Retinal pigment epithelial cell (primary cell): Measurements from ENCODE around the gene ZNF350.
"Not testable (repeated sequence)": the region's sequence is repeated elsewhere in the genome, so short reads cannot be mapped to it uniquely, and the experiment has no call there.

ENCODE experiments used
- DNase-seq: peaks from one replicate; pipeline ENCODE4 v3.0.0-alpha.2; 2010; ENCODE audit warnings: low read depth
- H3K4me3 ChIP-seq: 2 replicates; pipeline ENCODE4 v1.5.1; 2011; ENCODE audit warnings: mild to moderate bottlenecking, low read length, control low read depth, moderate library complexity
- CTCF ChIP-seq: conservative IDR thresholded peaks from 2 replicates; pipeline ENCODE4 v1.5.1; 2011; ENCODE audit warnings: low read depth, low read length, control low read depth, inconsistent platforms

Gene ZNF350

GRCh38 chr19:52020506-52020905 lies 33.9 kb upstream of the ZNF350 start:
- H3K4me3 ChIP-seq, result no peak overlapping the region
- TF ChIP-seq CTCF, result no peak
- DNase-seq, result no peak

GRCh38 chr19:52010674-52011073 lies 24.0 kb upstream of the ZNF350 start:
- no peak overlapping the region for H3K4me3 ChIP-seq
- no peak for DNase-seq
- no peak for TF ChIP-seq CTCF

GRCh38 chr19:52007806-52008557 lies 21.3 kb upstream of the ZNF350 start, which contains the start of gene ZNF615:
Gene ZNF615 (minus strand): TSS chr19:52008211. CDS start chr19:52003711, 4,500 bp downstream.
- peak; percentile 41 for DNase-seq
- TF ChIP-seq CTCF, result no peak

GRCh38 chr19:52007451-52007805 lies 20.8 kb upstream of the ZNF350 start:
- H3K4me3 ChIP-seq, result peak overlapping the region; percentile 97
- no peak for TF ChIP-seq CTCF
- DNase-seq, result no peak

More at GRCh38 chr19:52007806-52008557, 21.3 kb upstream of the ZNF350 start, which contains the start of gene ZNF615:
- peak within 1 kb of the TSS; percentile 97 for H3K4me3 ChIP-seq

GRCh38 chr19:51994048-51994644 lies 7.5 kb upstream of the ZNF350 start:
- H3K4me3 ChIP-seq, result no peak overlapping the region
- no peak for TF ChIP-seq CTCF

GRCh38 chr19:51993422-51993821 lies 6.8 kb upstream of the ZNF350 start:
- no peak overlapping the region for H3K4me3 ChIP-seq
- DNase-seq, result no peak
- no peak for TF ChIP-seq CTCF

More at GRCh38 chr19:51994048-51994644, 7.5 kb upstream of the ZNF350 start:
- DNase-seq, result no peak

GRCh38 chr19:51983361-51983760 lies 3.3 kb downstream of the ZNF350 start:
- H3K4me3 ChIP-seq, result no peak overlapping the region
- no peak for TF ChIP-seq CTCF
- no peak for DNase-seq

- DNase-seq, H3K4me3 ChIP-seq: not testable (repeated sequence)
These were observed 5.7 kb downstream of the ZNF350 start for GRCh38 chr19:51980926-51981325.
